Left ventricle myocardium inferior (tissue), 1 donor: ENCODE results near the gene FNDC10. TPM values are rescaled to one million over a fixed set of nuclear protein-coding genes. Genes with fewer than 3 reads are reported as not detected.

Experiments
- DNase-seq: peaks from one replicate; pipeline ENCODE4 v3.0.0-alpha.2; 2020
- H3K27ac ChIP-seq: fragments of 200-600 bp; replicated peaks from 2 replicates; pipeline ENCODE4 v1.8.0; 2021
- H3K27me3 ChIP-seq: fragments of 200-600 bp; 2 replicates; pipeline ENCODE4 v1.8.0; 2021; ENCODE audit warnings: low read depth
- H3K36me3 ChIP-seq: fragments of 200-600 bp; 2 replicates; pipeline ENCODE4 v1.8.0; 2021
- H3K4me1 ChIP-seq: fragments of 200-600 bp; 2 replicates; pipeline ENCODE4 v1.8.0; 2021
- H3K4me3 ChIP-seq: fragments of 200-600 bp; 2 replicates; pipeline ENCODE4 v1.8.0; 2021; ENCODE audit warnings: mild to moderate bottlenecking, moderate library complexity
- H3K9me3 ChIP-seq: fragments of 200-600 bp; replicated peaks from 2 replicates; pipeline ENCODE4 v1.8.0; 2021
- intact Hi-C: fragments of 100-400 bp; cut with micrococcal nuclease; formaldehyde crosslinking; loops from one replicate; pipeline ENCODE4 v1.11.0; 2022
- total RNA-seq: library from RNA; stranded (reverse); fragmentation: NEBNext Ultra II Directional; extraction: Animal tissue kit (Norgen Biotek cat#: 25700); gene quantifications from one replicate; pipeline ENCODE4 v1.2.1, GENCODE V29; 2021
- TF ChIP-seq, protein P1 (sequence below): fragments of 200-600 bp; IDR thresholded peaks from 2 replicates; pipeline ENCODE4 v1.8.0; 2021; ENCODE audit warnings: antibody characterized with exemption, mild to moderate bottlenecking, borderline replicate concordance
- donor health status: DM: no; HTN: yes; CAD: no; lungs with severe emphysema.

Gene FNDC10
- total RNA-seq, 1 donor from 2014 or later = 3.6 TPM

DNA sequence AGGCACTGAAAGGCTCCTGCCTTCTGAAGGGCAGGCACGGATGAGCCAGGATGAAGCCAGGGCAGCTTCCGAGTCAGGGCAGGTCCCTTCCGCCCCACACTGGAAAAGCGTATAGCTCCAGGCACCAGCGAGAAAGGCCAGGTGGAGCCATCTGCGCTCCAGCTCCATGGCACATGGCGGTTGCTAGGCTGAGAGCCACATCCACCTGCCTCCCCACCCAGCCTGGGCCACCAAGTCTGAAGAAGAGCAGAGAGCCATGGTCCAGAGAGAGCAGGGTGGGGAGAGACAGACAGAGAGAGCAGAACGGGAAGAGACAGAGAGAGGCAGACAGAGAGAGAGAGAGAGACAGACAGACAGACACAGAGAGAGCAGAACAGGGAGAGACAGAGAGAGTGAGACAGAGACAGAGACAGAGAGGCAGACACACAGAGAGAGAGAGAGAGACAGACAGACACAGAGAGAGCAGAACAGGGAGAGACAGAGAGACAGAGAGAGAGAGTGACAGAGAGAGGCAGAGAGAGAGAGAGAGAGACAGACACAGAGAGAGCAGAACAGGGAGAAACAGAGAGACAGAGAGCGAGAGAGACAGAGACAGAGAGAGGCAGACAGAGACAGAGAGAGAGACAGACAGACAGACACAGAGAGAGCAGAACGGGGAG, 5.2 kb downstream of the FNDC10 start:
- Histone ChIP-seq H3K9me3 (no peaks in the 10 kb centered on the region), H3K27me3 (peaks cover 48% of the 10 kb centered on the region), H3K36me3 (no peaks in the 10 kb centered on the region), H3K4me3 (no peak overlapping the region), H3K4me1 (peaks cover 18% of the 10 kb centered on the region), H3K27ac (no peak overlapping the region)
- no peak for DNase-seq
- TF ChIP-seq, protein P1, sequence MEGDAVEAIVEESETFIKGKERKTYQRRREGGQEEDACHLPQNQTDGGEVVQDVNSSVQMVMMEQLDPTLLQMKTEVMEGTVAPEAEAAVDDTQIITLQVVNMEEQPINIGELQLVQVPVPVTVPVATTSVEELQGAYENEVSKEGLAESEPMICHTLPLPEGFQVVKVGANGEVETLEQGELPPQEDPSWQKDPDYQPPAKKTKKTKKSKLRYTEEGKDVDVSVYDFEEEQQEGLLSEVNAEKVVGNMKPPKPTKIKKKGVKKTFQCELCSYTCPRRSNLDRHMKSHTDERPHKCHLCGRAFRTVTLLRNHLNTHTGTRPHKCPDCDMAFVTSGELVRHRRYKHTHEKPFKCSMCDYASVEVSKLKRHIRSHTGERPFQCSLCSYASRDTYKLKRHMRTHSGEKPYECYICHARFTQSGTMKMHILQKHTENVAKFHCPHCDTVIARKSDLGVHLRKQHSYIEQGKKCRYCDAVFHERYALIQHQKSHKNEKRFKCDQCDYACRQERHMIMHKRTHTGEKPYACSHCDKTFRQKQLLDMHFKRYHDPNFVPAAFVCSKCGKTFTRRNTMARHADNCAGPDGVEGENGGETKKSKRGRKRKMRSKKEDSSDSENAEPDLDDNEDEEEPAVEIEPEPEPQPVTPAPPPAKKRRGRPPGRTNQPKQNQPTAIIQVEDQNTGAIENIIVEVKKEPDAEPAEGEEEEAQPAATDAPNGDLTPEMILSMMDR = no peak
- intact Hi-C loops = no loop called here

DNA sequence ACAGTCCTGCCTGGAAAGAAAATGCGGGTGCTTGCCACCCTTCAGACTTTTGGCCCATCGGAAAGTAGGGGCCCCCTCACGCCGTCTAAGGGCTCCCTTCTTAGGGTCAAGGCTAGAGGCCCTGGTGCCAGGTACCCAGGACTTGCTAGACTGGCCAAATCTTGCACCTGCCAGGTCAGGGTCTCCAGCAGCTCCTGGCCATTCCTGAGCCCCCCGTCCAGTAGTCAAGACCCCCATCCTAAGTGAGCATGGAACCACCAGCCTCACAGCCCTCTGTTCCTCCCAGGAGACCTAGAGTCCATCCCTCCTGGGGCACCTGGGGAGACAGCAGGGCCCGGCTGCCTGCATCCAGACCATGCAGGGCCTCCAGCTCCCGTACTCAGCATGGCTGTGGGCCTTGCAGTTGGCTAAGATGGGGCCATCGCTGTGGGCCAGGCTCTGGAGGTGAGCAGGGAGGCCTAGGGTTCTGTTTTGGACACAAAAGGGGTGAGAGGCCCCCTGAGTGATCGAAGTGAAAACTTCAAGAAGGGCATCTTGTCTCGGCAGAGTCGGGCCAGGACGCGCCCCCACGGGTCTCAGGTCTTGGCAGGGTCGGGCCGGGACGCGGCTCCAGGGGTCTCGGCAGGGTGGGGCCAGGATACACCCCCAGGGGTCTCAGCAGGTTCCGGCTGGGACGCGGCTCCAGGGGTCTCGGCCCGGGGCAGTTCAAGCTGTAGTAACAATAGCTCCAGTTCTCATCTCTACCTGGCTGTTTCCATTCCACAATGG, 5.9 kb downstream of the FNDC10 start:
- DNase-seq = no peak
- intact Hi-C loops = no loop called here
- TF ChIP-seq, protein P1 = no peak

DNA sequence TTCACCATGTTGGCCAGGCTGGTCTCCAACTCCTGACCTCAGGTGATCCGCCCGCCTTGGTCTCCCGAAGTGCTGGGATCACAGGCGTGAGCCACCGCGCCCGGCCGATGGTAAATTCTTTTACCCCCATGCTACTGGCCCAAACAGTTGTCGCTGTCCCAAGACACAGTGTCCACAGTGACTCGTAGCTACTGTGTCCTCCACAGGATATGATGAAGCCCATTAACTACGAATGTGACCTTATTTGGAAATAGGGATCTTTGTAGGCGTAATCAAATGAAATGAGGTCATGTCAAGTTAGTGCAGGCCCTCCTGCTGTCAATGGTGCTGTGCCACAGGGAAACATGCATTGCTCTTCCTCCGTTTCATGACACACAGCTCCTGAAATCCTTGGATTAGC, 8.5 kb downstream of the FNDC10 start:
- no peaks in the 10 kb centered on the region for H3K4me1 ChIP-seq
- intact Hi-C loops = no loop called here
- no peaks in the 10 kb centered on the region for H3K36me3 ChIP-seq
- H3K27me3 ChIP-seq = peaks cover 40% of the 10 kb centered on the region
- H3K9me3 ChIP-seq = no peaks in the 10 kb centered on the region
- TF ChIP-seq, protein P1 = no peak
- H3K4me3 ChIP-seq = no peak overlapping the region
- DNase-seq = no peak
- H3K27ac ChIP-seq = no peak overlapping the region

More for the DNA sequence above, 5.9 kb downstream of the FNDC10 start:
- H3K27ac ChIP-seq = no peak overlapping the region
- no peaks in the 10 kb centered on the region for H3K9me3 ChIP-seq
- H3K4me3 ChIP-seq = no peak overlapping the region
- no peaks in the 10 kb centered on the region for H3K36me3 ChIP-seq
- H3K27me3 ChIP-seq = peaks cover 46% of the 10 kb centered on the region
- H3K4me1 ChIP-seq = peaks cover 13% of the 10 kb centered on the region

DNA sequence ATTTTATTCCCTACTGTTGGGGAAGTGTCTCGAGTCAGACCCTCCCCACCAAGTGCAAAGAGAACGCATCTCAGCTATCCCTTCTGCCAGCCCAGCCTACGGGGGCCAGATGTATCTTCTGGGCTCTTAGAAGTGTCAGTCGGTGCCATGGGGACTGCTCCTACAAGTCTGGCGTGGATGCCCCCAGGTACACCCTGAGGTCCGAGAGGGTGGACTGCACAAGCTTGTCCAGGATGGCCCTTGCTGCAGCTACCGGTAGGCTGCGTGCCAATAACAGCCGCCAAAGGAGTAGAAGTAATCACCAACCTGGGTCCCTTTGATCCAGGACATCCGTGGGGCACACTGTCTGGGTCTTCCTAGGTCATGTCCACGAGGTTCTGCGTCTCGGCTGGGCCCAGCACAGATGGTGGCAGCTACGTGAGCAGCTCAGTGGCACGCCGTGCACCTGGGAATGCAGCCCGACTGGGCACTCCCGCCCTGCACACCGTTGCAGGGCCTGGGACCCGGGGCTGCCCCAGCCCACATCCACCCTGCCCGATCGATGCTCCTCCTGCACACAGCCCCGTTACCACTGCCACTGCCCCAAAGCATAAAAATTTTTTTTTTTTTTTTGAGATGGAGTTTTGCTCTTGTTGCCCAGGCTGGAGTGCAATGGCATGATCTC, 16.5 kb downstream of the FNDC10 start:
- TF ChIP-seq, protein P1 = no peak
- H3K27me3 ChIP-seq = peaks cover 58% of the 10 kb centered on the region
- no peaks in the 10 kb centered on the region for H3K36me3 ChIP-seq
- H3K4me1 ChIP-seq = no peaks in the 10 kb centered on the region
- intact Hi-C loops = no loop called here
- no peak overlapping the region for H3K4me3 ChIP-seq
- H3K27ac ChIP-seq = no peak overlapping the region
- H3K9me3 ChIP-seq = no peaks in the 10 kb centered on the region
- DNase-seq = no peak

DNA sequence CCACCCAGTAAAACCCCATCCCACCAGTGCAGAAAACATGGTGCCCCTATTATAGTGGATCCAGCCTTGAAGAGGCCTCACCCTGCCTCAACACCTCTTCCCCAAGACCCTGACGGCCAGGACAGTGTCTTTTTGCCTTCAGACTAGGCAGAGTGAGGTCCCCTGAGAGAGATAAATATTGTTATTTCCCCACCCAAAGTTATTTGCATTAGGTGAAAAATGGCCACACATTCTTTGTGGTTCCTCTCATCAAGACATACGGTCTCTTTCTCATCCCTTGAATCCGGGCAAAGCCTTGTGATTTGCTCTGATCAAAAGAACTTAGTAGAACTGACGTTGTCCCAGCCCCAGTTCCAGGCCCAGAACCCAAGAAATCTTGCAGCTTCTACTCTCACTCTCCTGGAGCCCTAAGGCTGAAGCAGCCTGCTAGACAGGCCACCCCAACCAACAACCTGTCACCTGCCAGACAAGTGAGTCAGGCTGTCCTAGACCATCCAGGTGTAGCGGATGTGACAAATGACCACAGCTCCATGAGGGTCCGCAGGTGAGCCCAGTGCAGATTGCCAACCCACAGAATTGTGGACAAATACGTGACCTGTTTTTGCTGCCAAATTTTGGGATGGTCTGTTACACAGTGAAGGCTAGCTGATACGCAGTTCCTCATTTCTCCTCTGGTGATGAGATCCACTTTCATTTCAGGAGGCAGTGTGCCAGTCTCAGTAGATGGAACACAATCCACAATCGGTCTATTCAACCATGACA, 17.2 kb downstream of the FNDC10 start:
- no peaks in the 10 kb centered on the region for H3K36me3 ChIP-seq
- TF ChIP-seq, protein P1 = no peak
- no peak for DNase-seq
- no peaks in the 10 kb centered on the region for H3K4me1 ChIP-seq
- no peak overlapping the region for H3K4me3 ChIP-seq
- no peak overlapping the region for H3K27ac ChIP-seq
- intact Hi-C loops = no loop called here
- H3K9me3 ChIP-seq = no peaks in the 10 kb centered on the region
- peaks cover 55% of the 10 kb centered on the region for H3K27me3 ChIP-seq
